A172 (cell line): ENCODE data around the gene LDLRAD4. TPM values are rescaled to one million over a fixed set of nuclear protein-coding genes. Genes with fewer than 3 reads are reported as not detected.
"Not testable (repeated sequence)": the region's sequence is repeated elsewhere in the genome, so short reads cannot be mapped to it uniquely, and the experiment has no call there.

ENCODE experiments used
- DNase-seq: peaks from one replicate; pipeline ENCODE4 v3.0.0-alpha.2; 2015; ENCODE audit warnings: low spot score
- total RNA-seq: library from RNA; depleted of rRNA; stranded (reverse); fragments of >200 nt; shearing (Covaris generic); gene quantifications from 2 replicates; pipeline ENCODE4 v1.2.3, GENCODE V29; 2014

Gene LDLRAD4
- total RNA-seq, 1 experiment from 2014 or later = 5.7 TPM

GRCh38 chr18:13335903-13336302, 117.3 kb downstream of the LDLRAD4 start:
- no peak for DNase-seq

- DNase-seq = peak; percentile 9
Observed at GRCh38 chr18:13336841-13337240, 118.3 kb downstream of the LDLRAD4 start.

- no peak for DNase-seq
Observed at GRCh38 chr18:13337369-13337768, 118.8 kb downstream of the LDLRAD4 start.

- no peak for DNase-seq
Observed at GRCh38 chr18:13338318-13338717, 119.8 kb downstream of the LDLRAD4 start.

GRCh38 chr18:13339653-13340052, 121.1 kb downstream of the LDLRAD4 start:
- no peak for DNase-seq

- not testable (repeated sequence) for DNase-seq
Observed at GRCh38 chr18:13346449-13346848, 127.9 kb downstream of the LDLRAD4 start.

GRCh38 chr18:13353084-13353823, 134.7 kb downstream of the LDLRAD4 start:
- no peak for DNase-seq

GRCh38 chr18:13354402-13354801, 135.8 kb downstream of the LDLRAD4 start:
- DNase-seq = no peak

GRCh38 chr18:13356032-13356431, 137.5 kb downstream of the LDLRAD4 start:
- DNase-seq = no peak

GRCh38 chr18:13357289-13357688, 138.7 kb downstream of the LDLRAD4 start:
- DNase-seq = no peak

- no peak for DNase-seq
Observed at GRCh38 chr18:13359210-13359609, 140.7 kb downstream of the LDLRAD4 start.

GRCh38 chr18:13361431-13361830, 142.9 kb downstream of the LDLRAD4 start:
- no peak for DNase-seq

GRCh38 chr18:13362051-13362450, 143.5 kb downstream of the LDLRAD4 start:
- no peak for DNase-seq

GRCh38 chr18:13362607-13363006, 144.0 kb downstream of the LDLRAD4 start:
- DNase-seq = no peak

- DNase-seq = no peak
Observed at GRCh38 chr18:13363359-13363758, 144.8 kb downstream of the LDLRAD4 start.

- DNase-seq = no peak
Observed at GRCh38 chr18:13364721-13365205, 146.2 kb downstream of the LDLRAD4 start.

- DNase-seq = no peak
Observed at GRCh38 chr18:13366131-13366530, 147.6 kb downstream of the LDLRAD4 start.

GRCh38 chr18:13366541-13366940, 148.0 kb downstream of the LDLRAD4 start:
- no peak for DNase-seq

- DNase-seq = no peak
Observed at GRCh38 chr18:13366962-13367892, 148.7 kb downstream of the LDLRAD4 start.

GRCh38 chr18:13368080-13368813, 149.7 kb downstream of the LDLRAD4 start:
- no peak for DNase-seq

GRCh38 chr18:13369353-13369752, 150.8 kb downstream of the LDLRAD4 start:
- no peak for DNase-seq
